Fibroblast of villous mesenchyme (primary cell): ENCODE measurements around the gene FHDC1. TPM values are rescaled to one million over a fixed set of nuclear protein-coding genes. Genes with fewer than 3 reads are reported as not detected.

ENCODE experiments used
- DNase-seq: peaks from one replicate; pipeline ENCODE4 v3.0.0-alpha.2; 2010; ENCODE audit warnings: low read depth
- H3K4me3 ChIP-seq: 2 replicates; pipeline ENCODE4 v1.5.1; 2011; ENCODE audit warnings: low read depth, mild to moderate bottlenecking, low read length
- CTCF ChIP-seq: IDR thresholded peaks from 2 replicates; pipeline ENCODE4 v1.5.1; 2012; ENCODE audit warnings: low read depth, mild to moderate bottlenecking, low read length; ENCODE audit not compliant: insufficient read depth
- total RNA-seq: library from RNA; depleted of rRNA; stranded (reverse); fragments of >200 nt; gene quantifications from 2 replicates; pipeline ENCODE4 v1.2.3, GENCODE V29; 2012

FHDC1 gene
- total RNA-seq, 1 donor: 1.7 TPM

GRCh38 chr4:153026591-153027346, 90.6 kb downstream of the FHDC1 start:
- no peak for TF ChIP-seq CTCF

GRCh38 chr4:153027866-153028265, 91.7 kb downstream of the FHDC1 start:
- H3K4me3 ChIP-seq: no peak overlapping the region
- TF ChIP-seq CTCF: no peak
- DNase-seq: no peak

More at GRCh38 chr4:153026591-153027346, 90.6 kb downstream of the FHDC1 start:
- no peak overlapping the region for H3K4me3 ChIP-seq
- no peak for DNase-seq

GRCh38 chr4:153028535-153028934, 92.4 kb downstream of the FHDC1 start:
- DNase-seq: no peak
- no peak for TF ChIP-seq CTCF
- H3K4me3 ChIP-seq: no peak overlapping the region

Other genes starting within 250 kb of the FHDC1 start
- under 0.01 TPM in 2 replicates for gene TIGD4, start 156.6 kb upstream of the FHDC1 start, total RNA-seq
- gene ARFIP1, start 156.4 kb upstream of the FHDC1 start, total RNA-seq: 49.3 and 61.3 TPM in 2 replicates